Naive thymus-derived CD8-positive, alpha-beta T cell (primary cell): ENCODE results near the gene MYLK. TPM values are rescaled to one million over a fixed set of nuclear protein-coding genes. Genes with fewer than 3 reads are reported as not detected.

ENCODE experiments used
- ATAC-seq, 2 donors: fragments of 150-1000 bp; cut with Tn5 transposase in 1 of 2; sonication (Bioruptor Pico), chemical (Tn5 transposase) in 1 of 2; 1 replicate in 1 of 2; 2 replicates in 1 of 2; pipeline ENCODE4 v1.10.0; 2021; ENCODE audit warnings: mild to moderate bottlenecking in 2 of 2, moderate library complexity in 2 of 2
- POLR2A ChIA-PET: fragments of 350-600 bp; sonication (Branson Sonifier 250); formaldehyde crosslinking; loops from one replicate; lab custom pipeline; 2021; ENCODE audit warnings: antibody characterized with exemption; lab: Charles Lee
- DNase-seq, 10 donors: peaks; one replicate each; pipeline versions ENCODE4 v3.0.0 to v3.0.0-alpha.2; 2020 to 2022
- H3K27ac Mint-ChIP-seq, 10 donors: one replicate each; pipeline ENCODE4 v1.8.0; 2020 to 2022; ENCODE audit warnings: mild to moderate bottlenecking in 10 of 10, mixed read lengths in 10 of 10, moderate library complexity in 4 of 10, inconsistent platforms in 1 of 10
- H3K27me3 Mint-ChIP-seq, 5 donors: one replicate each; pipeline ENCODE4 v1.8.0; 2021 to 2022; ENCODE audit warnings: mixed read lengths in 5 of 5
- H3K36me3 Mint-ChIP-seq, 3 donors: one replicate each; pipeline ENCODE4 v1.8.0; 2020 to 2022; ENCODE audit warnings: mixed read lengths in 3 of 3, mild to moderate bottlenecking in 2 of 3, inconsistent platforms in 1 of 3
- H3K4me1 Mint-ChIP-seq, 4 donors: one replicate each; pipeline ENCODE4 v1.8.0; 2021 to 2022; ENCODE audit warnings: mixed read lengths in 4 of 4
- H3K4me3 Mint-ChIP-seq, 10 donors: one replicate each; pipeline ENCODE4 v1.8.0; 2020 to 2022; ENCODE audit warnings: mild to moderate bottlenecking in 10 of 10, mixed read lengths in 10 of 10, moderate library complexity in 6 of 10, inconsistent platforms in 1 of 10
- H3K9me3 Mint-ChIP-seq, 9 donors: one replicate each; pipeline ENCODE4 v1.8.0; 2020 to 2022; ENCODE audit warnings: mixed read lengths in 9 of 9, mild to moderate bottlenecking in 3 of 9, inconsistent platforms in 1 of 9, moderate library complexity in 1 of 9
- polyA plus RNA-seq, 3 donors: library from polyadenylated mRNA; unstranded; fragments of 300-500 nt; fragmentation: Illumina TruSeq; gene quantifications; one replicate each; pipeline ENCODE4 v1.2.3, GENCODE V29; 2021
- total RNA-seq, 8 experiments: library from RNA in 2 of 8; stranded (reverse) in 2 of 8; gene quantifications; one replicate each; pipeline ENCODE4 v1.2.3 and lab custom pipeline; 2021 to 2026

The MYLK gene
- total RNA-seq (not detected), polyA plus RNA-seq (under 1 TPM; 0.02 to 0.16 (median 0.10) TPM), total RNA-seq (lab: John Stamatoyannopoulos, UW) (0 reads per million in 6 experiments)

- Mint-ChIP-seq H3K27ac (peak within 1 kb of the TSS in 1 of 10 donors; percentile 69), H3K4me3 (peak within 1 kb of the TSS; percentile 60 to 81 (median 76)), H3K36me3 (no peaks in the 10 kb centered on the region), H3K9me3 (peaks cover 0 to 5% (median 0%) of the 10 kb centered on the region in 9 donors), H3K4me1 (peaks cover 4 to 19% (median 16%) of the 10 kb centered on the region in 4 donors), H3K27me3 (peaks cover 28 to 71% (median 58%) of the 10 kb centered on the region in 5 donors)
- peak in 1 of 10 donors; percentile 23 for DNase-seq
- POLR2A ChIA-PET, result no interaction called here
- peak; percentile 38 to 66 for ATAC-seq
Measured at GRCh38 chr3:123884203-123884831, at the start of gene MYLK. Gene MYLK (minus strand): TSS chr3:123884332. CDS start chr3:123793841, 90,491 bp downstream.

- no peaks in the 10 kb centered on the region for H3K27me3 Mint-ChIP-seq
- H3K9me3 Mint-ChIP-seq, result peaks cover 0 to 2% (median 0%) of the 10 kb centered on the region in 9 donors
- H3K27ac Mint-ChIP-seq, result no peak overlapping the region
- peaks cover 8 to 60% (median 53%) of the 10 kb centered on the region in 3 donors for H3K36me3 Mint-ChIP-seq
- H3K4me1 Mint-ChIP-seq, result no peaks in the 10 kb centered on the region
- no peak for ATAC-seq
- H3K4me3 Mint-ChIP-seq, result no peak overlapping the region
- no peak for DNase-seq
- POLR2A ChIA-PET, result no interaction called here
Measured at GRCh38 chr3:123930445-123930844, 46.3 kb upstream of the MYLK start.

GRCh38 chr3:123929325-123929724 lies 45.2 kb upstream of the MYLK start:
- H3K4me3 Mint-ChIP-seq, result no peak overlapping the region
- peaks cover 0 to 12% (median 3%) of the 10 kb centered on the region in 9 donors for H3K9me3 Mint-ChIP-seq
- DNase-seq, result no peak
- ATAC-seq, result no peak
- POLR2A ChIA-PET, result no interaction called here
- H3K27me3 Mint-ChIP-seq, result no peaks in the 10 kb centered on the region
- H3K27ac Mint-ChIP-seq, result no peak overlapping the region
- peaks cover 10 to 70% (median 63%) of the 10 kb centered on the region in 3 donors for H3K36me3 Mint-ChIP-seq
- no peaks in the 10 kb centered on the region for H3K4me1 Mint-ChIP-seq

- Mint-ChIP-seq H3K27me3 (no peaks in the 10 kb centered on the region), H3K9me3 (peaks cover 0 to 39% (median 25%) of the 10 kb centered on the region in 9 donors), H3K36me3 (peaks cover 34 to 76% (median 73%) of the 10 kb centered on the region in 3 donors), H3K4me3 (no peak overlapping the region), H3K4me1 (no peaks in the 10 kb centered on the region), H3K27ac (no peak overlapping the region)
- POLR2A ChIA-PET, result no interaction called here
- no peak for ATAC-seq
- no peak for DNase-seq
Measured at GRCh38 chr3:123926396-123926795, 42.3 kb upstream of the MYLK start.

- Mint-ChIP-seq H3K4me3 (no peak overlapping the region), H3K27ac (no peak overlapping the region), H3K4me1 (peaks cover 0 to 2% (median 0%) of the 10 kb centered on the region in 4 donors), H3K9me3 (peaks cover 17 to 58% (median 46%) of the 10 kb centered on the region in 9 donors), H3K27me3 (no peaks in the 10 kb centered on the region), H3K36me3 (peaks cover 48 to 65% (median 57%) of the 10 kb centered on the region in 3 donors)
- POLR2A ChIA-PET, result no interaction called here
- ATAC-seq, result no peak
- no peak for DNase-seq
Measured at GRCh38 chr3:123920868-123921267, 36.7 kb upstream of the MYLK start.

- H3K4me3 Mint-ChIP-seq, result no peak overlapping the region
- no peak overlapping the region for H3K27ac Mint-ChIP-seq
- H3K9me3 Mint-ChIP-seq, result peaks cover 17 to 56% (median 43%) of the 10 kb centered on the region in 9 donors
- DNase-seq, result no peak
- no peaks in the 10 kb centered on the region for H3K27me3 Mint-ChIP-seq
- peaks cover 0 to 2% (median 0%) of the 10 kb centered on the region in 4 donors for H3K4me1 Mint-ChIP-seq
- peaks cover 50 to 62% (median 56%) of the 10 kb centered on the region in 3 donors for H3K36me3 Mint-ChIP-seq
- ATAC-seq, result no peak
- POLR2A ChIA-PET, result no interaction called here
Measured at GRCh38 chr3:123920383-123920782, 36.3 kb upstream of the MYLK start.

- POLR2A ChIA-PET, result no interaction called here
- Mint-ChIP-seq H3K9me3 (peaks cover 17 to 50% (median 40%) of the 10 kb centered on the region in 9 donors), H3K4me1 (peaks cover 0 to 2% (median 0%) of the 10 kb centered on the region in 4 donors), H3K4me3 (no peak overlapping the region), H3K27ac (no peak overlapping the region), H3K36me3 (peaks cover 50 to 64% (median 53%) of the 10 kb centered on the region in 3 donors), H3K27me3 (no peaks in the 10 kb centered on the region)
- DNase-seq, result no peak
- ATAC-seq, result no peak
Measured at GRCh38 chr3:123919353-123919752, 35.2 kb upstream of the MYLK start.

GRCh38 chr3:123914829-123915228 lies 30.7 kb upstream of the MYLK start:
- POLR2A ChIA-PET, result no interaction called here
- H3K9me3 Mint-ChIP-seq, result peaks cover under 1 to 17% (median 7%) of the 10 kb centered on the region in 9 donors
- no peaks in the 10 kb centered on the region for H3K4me1 Mint-ChIP-seq
- ATAC-seq (no peak), DNase-seq (no peak)
- no peaks in the 10 kb centered on the region for H3K27me3 Mint-ChIP-seq
- H3K4me3 Mint-ChIP-seq, result no peak overlapping the region
- peaks cover 6 to 25% (median 12%) of the 10 kb centered on the region in 3 donors for H3K36me3 Mint-ChIP-seq
- H3K27ac Mint-ChIP-seq, result no peak overlapping the region

- Mint-ChIP-seq H3K27ac (no peak overlapping the region), H3K27me3 (peaks cover 0 to 9% (median under 1%) of the 10 kb centered on the region in 5 donors), H3K36me3 (peaks cover 0 to 9% (median 0%) of the 10 kb centered on the region in 3 donors), H3K4me1 (no peaks in the 10 kb centered on the region), H3K9me3 (peaks cover 0 to 14% (median 2%) of the 10 kb centered on the region in 9 donors), H3K4me3 (no peak overlapping the region)
- POLR2A ChIA-PET, result no interaction called here
- DNase-seq (no peak), ATAC-seq (no peak)
Measured at GRCh38 chr3:123909785-123910184, 25.7 kb upstream of the MYLK start.

GRCh38 chr3:123907720-123908119 lies 23.6 kb upstream of the MYLK start:
- peaks cover 0 to 2% (median 0%) of the 10 kb centered on the region in 3 donors for H3K36me3 Mint-ChIP-seq
- no peaks in the 10 kb centered on the region for H3K4me1 Mint-ChIP-seq
- peaks cover 0 to 7% (median 2%) of the 10 kb centered on the region in 9 donors for H3K9me3 Mint-ChIP-seq
- DNase-seq, result no peak
- H3K27me3 Mint-ChIP-seq, result peaks cover 0 to 13% (median 2%) of the 10 kb centered on the region in 5 donors
- ATAC-seq, result no peak
- H3K4me3 Mint-ChIP-seq, result no peak overlapping the region
- no peak overlapping the region for H3K27ac Mint-ChIP-seq
- POLR2A ChIA-PET, result no interaction called here

- Mint-ChIP-seq H3K4me3 (no peak overlapping the region), H3K27ac (no peak overlapping the region), H3K9me3 (peaks cover 0 to under 1% (median 0%) of the 10 kb centered on the region in 9 donors), H3K4me1 (no peaks in the 10 kb centered on the region), H3K36me3 (no peaks in the 10 kb centered on the region), H3K27me3 (peaks cover 2 to 14% (median 8%) of the 10 kb centered on the region in 5 donors)
- no peak for ATAC-seq
- DNase-seq, result no peak
- POLR2A ChIA-PET, result no interaction called here
Measured at GRCh38 chr3:123899300-123899865, 15.3 kb upstream of the MYLK start.

GRCh38 chr3:123893012-123893411 lies 8.9 kb upstream of the MYLK start:
- Mint-ChIP-seq H3K4me3 (no peak overlapping the region), H3K27ac (no peak overlapping the region), H3K27me3 (peaks cover 8 to 25% (median 11%) of the 10 kb centered on the region in 5 donors), H3K4me1 (no peaks in the 10 kb centered on the region), H3K9me3 (peaks cover 8 to 40% (median 23%) of the 10 kb centered on the region in 9 donors), H3K36me3 (peaks cover 0 to 22% (median 14%) of the 10 kb centered on the region in 3 donors)
- DNase-seq (no peak), ATAC-seq (no peak)
- POLR2A ChIA-PET, result no interaction called here

- Mint-ChIP-seq H3K27ac (no peak overlapping the region), H3K36me3 (peaks cover 0 to 22% (median 14%) of the 10 kb centered on the region in 3 donors), H3K9me3 (peaks cover 8 to 40% (median 23%) of the 10 kb centered on the region in 9 donors), H3K27me3 (peaks cover 9 to 26% (median 11%) of the 10 kb centered on the region in 5 donors), H3K4me3 (no peak overlapping the region), H3K4me1 (no peaks in the 10 kb centered on the region)
- POLR2A ChIA-PET, result no interaction called here
- DNase-seq (no peak), ATAC-seq (no peak)
Measured at GRCh38 chr3:123892195-123892594, 8.1 kb upstream of the MYLK start.
